Pons (tissue), 1 donor: ENCODE results near the gene NHSL2.
"Not testable (repeated sequence)": the region's sequence is repeated elsewhere in the genome, so short reads cannot be mapped to it uniquely, and the experiment has no call there.

Experiments
- DNase-seq: peaks from one replicate; pipeline ENCODE4 v3.0.0-alpha.2; 2016; ENCODE audit warnings: low spot score

NHSL2 gene

GRCh38 chrX:72130156-72130761 is 219.6 kb downstream of the NHSL2 start:
- no peak for DNase-seq

DNA sequence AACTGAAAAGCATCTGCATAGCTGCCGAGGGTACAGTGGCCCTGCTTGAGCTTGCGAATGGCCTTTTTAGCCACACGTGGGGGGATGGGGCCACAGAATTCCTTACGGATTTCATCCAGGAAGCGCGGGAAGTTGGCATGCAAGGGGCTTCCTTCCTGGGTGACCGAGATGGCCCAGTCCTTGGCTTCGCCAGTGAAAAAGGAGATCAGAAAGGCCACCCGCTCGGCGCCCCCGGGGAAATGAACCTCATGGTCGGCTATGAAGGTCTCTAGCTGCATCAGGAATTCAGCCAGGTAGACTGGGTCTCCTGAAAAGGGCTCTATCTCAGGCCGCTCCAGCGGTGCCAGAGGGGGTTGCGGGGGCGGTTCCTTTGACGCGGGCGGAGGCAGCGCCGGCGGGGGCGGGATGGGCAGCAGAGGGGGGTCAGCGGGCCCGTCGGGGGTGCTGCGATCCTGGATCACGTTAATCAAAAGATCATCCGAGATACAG is 220.2 kb downstream of the NHSL2 start:
- DNase-seq = no peak

- peak; percentile 83 for DNase-seq
Measured at GRCh38 chrX:72131317-72132294, 221.0 kb downstream of the NHSL2 start, which contains the start of gene RTL5. TSS of gene RTL5 (minus strand) at chrX:72131915.

GRCh38 chrX:72132456-72132855 is 221.8 kb downstream of the NHSL2 start:
- no peak for DNase-seq

GRCh38 chrX:72133851-72134546 is 223.4 kb downstream of the NHSL2 start:
- DNase-seq = no peak

DNA sequence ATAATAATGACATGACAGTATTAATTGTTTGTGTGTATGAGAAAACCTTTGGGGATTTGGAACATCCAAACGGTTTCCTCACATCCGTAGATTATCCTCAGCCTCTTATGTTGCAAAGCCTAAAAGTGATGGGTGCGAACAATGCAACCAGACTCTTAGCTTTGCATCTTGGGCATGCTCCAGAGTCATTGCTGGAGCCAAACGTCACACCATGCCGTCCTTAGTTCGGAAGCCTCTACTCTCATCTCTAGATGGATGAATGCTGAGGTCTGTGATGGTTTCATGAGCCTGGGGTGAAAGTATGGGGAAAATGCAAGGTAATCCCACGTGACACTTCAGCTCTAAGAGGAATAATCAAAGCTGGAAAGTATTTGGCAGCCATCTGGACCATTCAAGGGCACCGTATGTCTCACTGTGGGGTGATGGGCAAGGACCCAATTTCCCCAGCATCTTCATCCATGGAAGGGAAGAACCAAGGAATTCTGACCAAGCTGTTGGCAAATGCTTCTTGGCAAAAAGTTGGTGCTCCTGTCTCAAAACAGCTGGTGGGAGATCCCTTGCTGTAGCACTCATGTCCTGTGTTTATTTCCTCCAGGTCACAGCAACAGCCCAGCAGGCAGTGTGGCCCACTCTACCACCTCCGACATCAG is 227.3 kb downstream of the NHSL2 start:
- DNase-seq = no peak

GRCh38 chrX:72139538-72139937 is 228.9 kb downstream of the NHSL2 start:
- no peak for DNase-seq

DNA sequence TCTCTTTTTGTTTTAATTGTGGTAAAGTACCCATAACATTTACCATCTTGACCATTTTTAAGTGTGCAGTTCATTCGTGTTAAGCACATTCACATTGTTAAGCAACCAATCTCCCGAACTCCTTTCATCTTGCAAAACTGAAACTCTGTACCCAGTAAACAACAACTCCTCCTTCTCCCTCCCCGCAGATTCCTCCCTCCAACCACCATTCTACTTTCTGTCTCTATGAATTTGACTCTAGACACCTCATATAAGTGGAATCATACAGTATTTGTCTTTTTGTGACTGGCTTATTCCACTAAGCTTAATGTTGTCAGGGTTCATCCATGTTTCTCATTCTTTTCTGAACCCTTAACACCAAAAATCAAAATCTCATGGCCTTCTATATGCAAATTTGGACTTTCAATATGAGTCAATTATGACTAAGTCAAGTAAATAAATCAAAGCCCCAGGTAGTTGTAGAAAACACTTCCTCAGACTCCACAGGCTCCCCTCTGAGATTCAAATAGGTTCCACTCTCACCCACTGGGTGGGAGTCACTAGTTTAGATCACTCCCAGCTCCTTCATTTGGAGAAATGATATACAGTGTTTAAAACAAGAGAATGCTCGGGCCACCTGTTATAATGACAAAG is 230.8 kb downstream of the NHSL2 start:
- no peak for DNase-seq

DNA sequence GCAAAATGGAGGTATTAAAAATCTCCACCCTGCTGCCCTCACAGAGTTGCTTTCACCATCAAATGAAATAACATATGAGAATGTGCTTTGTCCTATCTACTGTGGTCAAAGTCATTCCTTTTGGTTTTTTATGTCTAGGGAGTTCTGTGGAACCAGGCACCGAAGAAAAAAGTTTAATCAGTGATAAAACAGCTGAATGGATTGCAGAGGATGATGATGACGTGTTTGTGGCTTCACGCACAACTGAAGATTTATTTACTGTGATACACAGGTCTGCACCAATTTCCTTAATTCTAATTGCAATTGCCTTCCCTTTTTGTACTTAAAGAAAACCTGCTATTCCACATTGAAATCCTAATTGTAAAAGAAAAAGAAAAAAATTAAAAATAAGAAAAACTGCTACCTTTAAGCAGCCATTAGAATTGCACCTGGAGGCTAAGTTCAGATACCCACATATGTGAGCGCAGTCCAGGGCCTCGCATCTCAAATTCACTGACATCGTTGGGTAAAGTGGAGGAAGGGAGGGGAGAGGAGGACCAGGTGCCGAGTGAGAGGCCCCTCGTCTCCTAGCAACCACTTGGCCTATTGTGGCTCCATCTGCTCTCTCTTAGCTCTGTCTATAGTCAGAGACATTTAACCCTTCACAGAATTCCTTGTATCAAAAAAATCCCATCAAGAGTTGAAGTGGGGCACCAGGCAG is 231.6 kb downstream of the NHSL2 start:
- DNase-seq = no peak

DNA sequence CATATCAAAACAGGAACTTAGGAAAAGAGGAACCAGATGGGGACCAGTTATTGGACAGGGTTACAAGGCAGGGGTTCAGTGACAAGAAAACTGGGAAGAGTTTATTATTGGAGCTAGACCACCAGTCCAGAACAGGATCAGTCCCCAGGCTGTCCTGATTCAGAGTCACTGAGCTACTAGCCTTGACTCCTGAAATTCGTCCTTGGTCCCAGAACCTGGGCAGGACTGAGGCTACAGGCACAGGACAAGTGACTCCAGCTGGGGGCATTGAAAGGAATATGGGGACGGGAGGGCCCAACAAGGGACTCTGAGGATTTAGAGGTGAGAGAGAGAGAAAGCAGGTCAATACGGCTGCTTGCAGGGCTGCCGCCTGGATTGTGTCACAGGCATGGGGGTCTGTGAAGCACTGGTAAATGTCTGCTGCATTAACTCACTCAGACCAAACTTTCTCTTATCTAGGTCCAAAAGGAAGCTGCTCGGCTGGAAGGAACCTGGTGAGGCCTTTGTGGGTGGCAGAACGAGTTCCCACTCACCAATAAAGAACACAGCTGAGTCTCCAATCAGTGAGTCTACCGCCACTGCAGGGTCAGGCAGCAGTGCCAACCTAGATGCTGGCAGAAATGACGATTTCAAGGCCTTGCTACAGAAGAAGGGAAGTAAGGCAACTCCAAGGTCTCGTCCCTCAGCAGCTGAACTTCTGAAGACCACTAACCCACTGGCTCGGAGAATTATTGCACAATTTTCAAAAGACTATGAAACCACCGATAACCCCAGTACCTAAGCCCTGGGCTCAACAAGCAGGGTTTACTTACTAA is 232.4 kb downstream of the NHSL2 start:
- no peak for DNase-seq

- no peak for DNase-seq
Measured at GRCh38 chrX:72143609-72143907, 232.9 kb downstream of the NHSL2 start.

GRCh38 chrX:72145181-72145580 is 234.5 kb downstream of the NHSL2 start:
- DNase-seq = no peak

GRCh38 chrX:72146527-72146926 is 235.9 kb downstream of the NHSL2 start:
- DNase-seq = no peak

DNA sequence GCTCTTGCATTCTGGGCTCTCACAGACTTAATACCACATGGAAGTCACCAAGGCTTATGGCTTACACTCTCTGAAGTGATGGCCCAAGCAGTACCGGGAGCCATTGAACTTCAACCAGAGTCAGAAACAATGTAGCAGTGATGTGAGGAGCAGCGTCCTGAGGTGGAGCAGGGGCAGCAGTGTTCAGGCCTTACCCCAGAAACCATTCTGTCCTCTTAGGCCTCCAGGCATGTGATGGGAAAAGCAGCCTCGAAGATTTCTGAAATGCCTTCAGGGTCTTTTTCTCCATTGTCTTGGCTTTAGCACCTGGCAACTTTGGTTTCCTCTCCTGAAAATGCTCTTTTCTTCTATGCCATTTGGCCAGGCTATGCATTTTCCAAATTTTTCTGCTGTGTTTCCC is 248.1 kb downstream of the NHSL2 start:
- no peak for DNase-seq

DNA sequence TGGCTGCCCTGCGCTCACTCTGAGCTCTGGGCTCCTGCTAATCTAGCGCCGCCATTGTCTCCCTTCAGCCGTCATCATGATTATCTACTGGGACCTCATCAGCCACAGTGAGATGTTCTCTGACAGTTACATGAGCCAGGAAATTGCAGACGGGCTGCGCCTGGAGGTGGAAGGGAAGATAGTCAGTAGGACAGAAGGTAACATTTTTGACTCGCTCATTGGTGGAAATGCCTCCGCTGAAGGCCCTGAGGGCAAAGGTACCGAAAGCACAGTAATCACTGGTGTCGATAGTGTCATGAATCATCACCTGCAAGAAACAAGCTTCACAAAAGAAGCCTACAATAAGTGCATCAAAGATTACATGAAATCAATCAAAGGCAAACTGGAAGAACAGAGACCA is 249.1 kb downstream of the NHSL2 start:
- no peak for DNase-seq

GRCh38 chrX:72165551-72165950 is 254.9 kb downstream of the NHSL2 start:
- no peak for DNase-seq

GRCh38 chrX:72169008-72169728 is 258.5 kb downstream of the NHSL2 start:
- peak; percentile 39 for DNase-seq

- DNase-seq = not testable (repeated sequence)
Measured at GRCh38 chrX:72176289-72176688, 265.6 kb downstream of the NHSL2 start.

GRCh38 chrX:72176981-72177380 is 266.3 kb downstream of the NHSL2 start:
- DNase-seq = no peak

DNA sequence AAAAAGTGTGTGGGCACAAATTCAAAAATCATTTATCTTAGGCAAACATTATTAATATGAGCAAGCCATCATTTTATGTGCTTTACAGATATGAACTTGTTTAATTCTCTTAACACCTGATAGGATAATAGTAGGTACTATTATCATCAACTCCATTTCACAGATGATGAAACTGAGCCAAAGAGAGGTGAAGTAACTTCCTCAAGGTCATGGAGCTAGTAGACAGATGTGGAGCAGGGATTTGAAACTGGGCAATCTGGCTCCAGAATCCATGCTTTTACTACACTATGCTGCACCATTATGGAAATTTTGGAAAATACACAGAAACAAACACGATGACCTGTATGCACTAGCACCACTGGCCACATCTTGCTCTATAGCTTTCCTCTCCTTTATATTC is 269.9 kb downstream of the NHSL2 start:
- no peak for DNase-seq
